KMS-11 (cell line): ENCODE data around the gene TEX13B.
"Not testable (repeated sequence)": the region's sequence is repeated elsewhere in the genome, so short reads cannot be mapped to it uniquely, and the experiment has no call there.

Experiments used
- H2AFZ ChIP-seq: fragments of 200-600 bp; sonication (generic); 2 replicates; pipeline ENCODE4 v1.6.1; 2016; ENCODE audit warnings: antibody characterized with exemption, mixed run types, low read depth
- H3K27ac ChIP-seq: fragments of 200-600 bp; sonication (generic); 2 replicates; pipeline ENCODE4 v1.6.1; 2016; ENCODE audit warnings: mild to moderate bottlenecking, mixed run types
- H3K27me3 ChIP-seq: fragments of 200-600 bp; sonication (generic); 2 replicates; pipeline ENCODE4 v1.6.1; 2017; ENCODE audit warnings: mild to moderate bottlenecking, low read depth, mixed run types, moderate library complexity; ENCODE audit not compliant: insufficient read depth
- H3K36me3 ChIP-seq: fragments of 200-600 bp; sonication (generic); 2 replicates; pipeline ENCODE4 v1.6.1; 2017; ENCODE audit warnings: mild to moderate bottlenecking, mixed run types; ENCODE audit not compliant: insufficient read depth
- H3K4me1 ChIP-seq: fragments of 200-600 bp; sonication (generic); 2 replicates; pipeline ENCODE4 v1.6.1; 2016; ENCODE audit warnings: mild to moderate bottlenecking, low read depth, mixed run types; ENCODE audit not compliant: poor library complexity, severe bottlenecking
- H3K4me2 ChIP-seq: fragments of 200-600 bp; sonication (generic); 2 replicates; pipeline ENCODE4 v1.7.0; 2016; ENCODE audit warnings: mild to moderate bottlenecking, mixed run types
- H3K4me3 ChIP-seq: fragments of 200-600 bp; sonication (generic); IDR thresholded peaks from 2 replicates; pipeline ENCODE4 v1.6.1; 2017; ENCODE audit warnings: low read depth, low read length, mixed read lengths; ENCODE audit not compliant: insufficient read depth
- H3K79me2 ChIP-seq: fragments of 200-600 bp; sonication (generic); 2 replicates; pipeline ENCODE4 v1.6.1; 2016; ENCODE audit warnings: low read depth, mixed run types; ENCODE audit not compliant: insufficient read depth
- H3K9ac ChIP-seq: fragments of 200-600 bp; sonication (generic); 2 replicates; pipeline ENCODE4 v1.6.1; 2016; ENCODE audit warnings: mild to moderate bottlenecking, mixed run types
- H4K20me1 ChIP-seq: fragments of 200-600 bp; sonication (generic); 2 replicates; pipeline ENCODE4 v1.6.1; 2016; ENCODE audit warnings: mild to moderate bottlenecking, mixed run types; ENCODE audit not compliant: insufficient read depth
- TF ChIP-seq, protein P1 (sequence below): fragments of 200-600 bp; sonication (generic); conservative IDR thresholded peaks from 2 replicates; pipeline ENCODE4 v1.6.1; 2017; ENCODE audit warnings: low read depth, mild to moderate bottlenecking, antibody characterized with exemption, low read length, moderate library complexity, mixed read lengths

Gene TEX13B

DNA sequence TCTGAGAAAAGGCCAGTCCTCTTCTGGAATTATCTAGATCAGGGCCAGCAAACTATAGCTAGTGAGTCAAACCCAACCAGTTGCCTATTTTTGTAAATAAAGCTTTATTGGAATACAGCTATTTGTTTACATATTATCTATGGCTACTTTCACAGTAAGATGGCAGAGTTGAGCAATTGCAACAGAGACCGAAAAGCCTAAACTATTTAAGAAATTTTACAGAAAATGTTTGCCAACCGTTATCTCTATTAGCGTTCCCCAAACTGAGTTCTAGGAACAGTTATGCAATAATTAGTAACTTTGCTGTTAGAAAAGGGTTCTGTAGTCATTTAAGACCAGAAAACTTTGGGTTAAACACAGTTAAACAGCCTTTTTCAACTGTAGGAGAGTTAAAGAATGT is 10.5 kb downstream of the TEX13B start:
- H3K27me3 ChIP-seq: no peaks in the 10 kb centered on the region

DNA sequence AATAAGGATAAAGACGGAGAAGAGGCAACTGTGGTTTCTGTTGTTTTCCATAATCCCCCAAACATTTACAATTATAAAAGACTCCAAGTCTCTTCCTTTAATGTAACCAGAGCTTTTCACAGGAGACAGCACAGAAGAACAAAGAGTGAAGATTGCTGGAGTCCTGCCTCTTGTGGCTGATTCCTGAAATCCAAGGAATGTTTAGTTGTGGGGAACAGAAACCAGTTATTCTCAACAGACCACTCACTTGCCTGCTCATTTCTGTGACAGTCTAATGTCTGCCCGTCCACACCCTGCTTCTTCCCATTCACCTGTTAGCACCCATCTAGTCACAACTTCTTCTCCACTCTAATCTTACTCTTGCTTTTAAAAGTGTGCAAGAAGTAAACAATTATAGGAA is 12.1 kb downstream of the TEX13B start:
- Histone ChIP-seq H2AFZ (no peak overlapping the region), H3K4me2 (no peak overlapping the region), H4K20me1 (no peaks in the 10 kb centered on the region), H3K27me3 (no peaks in the 10 kb centered on the region), H3K79me2 (no peaks in the 10 kb centered on the region), H3K4me1 (no peaks in the 10 kb centered on the region), H3K9ac (no peak overlapping the region), H3K36me3 (no peaks in the 10 kb centered on the region), H3K27ac (no peak overlapping the region), H3K4me3 (no peak overlapping the region)
- TF ChIP-seq, protein P1, sequence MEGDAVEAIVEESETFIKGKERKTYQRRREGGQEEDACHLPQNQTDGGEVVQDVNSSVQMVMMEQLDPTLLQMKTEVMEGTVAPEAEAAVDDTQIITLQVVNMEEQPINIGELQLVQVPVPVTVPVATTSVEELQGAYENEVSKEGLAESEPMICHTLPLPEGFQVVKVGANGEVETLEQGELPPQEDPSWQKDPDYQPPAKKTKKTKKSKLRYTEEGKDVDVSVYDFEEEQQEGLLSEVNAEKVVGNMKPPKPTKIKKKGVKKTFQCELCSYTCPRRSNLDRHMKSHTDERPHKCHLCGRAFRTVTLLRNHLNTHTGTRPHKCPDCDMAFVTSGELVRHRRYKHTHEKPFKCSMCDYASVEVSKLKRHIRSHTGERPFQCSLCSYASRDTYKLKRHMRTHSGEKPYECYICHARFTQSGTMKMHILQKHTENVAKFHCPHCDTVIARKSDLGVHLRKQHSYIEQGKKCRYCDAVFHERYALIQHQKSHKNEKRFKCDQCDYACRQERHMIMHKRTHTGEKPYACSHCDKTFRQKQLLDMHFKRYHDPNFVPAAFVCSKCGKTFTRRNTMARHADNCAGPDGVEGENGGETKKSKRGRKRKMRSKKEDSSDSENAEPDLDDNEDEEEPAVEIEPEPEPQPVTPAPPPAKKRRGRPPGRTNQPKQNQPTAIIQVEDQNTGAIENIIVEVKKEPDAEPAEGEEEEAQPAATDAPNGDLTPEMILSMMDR: no peak

More for the DNA sequence above, 10.5 kb downstream of the TEX13B start:
- H3K9ac ChIP-seq: no peak overlapping the region
- H3K4me3 ChIP-seq: no peak overlapping the region
- H3K4me1 ChIP-seq: no peaks in the 10 kb centered on the region
- no peak overlapping the region for H3K27ac ChIP-seq
- no peaks in the 10 kb centered on the region for H3K36me3 ChIP-seq
- H3K79me2 ChIP-seq: no peaks in the 10 kb centered on the region
- no peak overlapping the region for H3K4me2 ChIP-seq
- no peaks in the 10 kb centered on the region for H4K20me1 ChIP-seq
- no peak overlapping the region for H2AFZ ChIP-seq
- TF ChIP-seq, protein P1: no peak

DNA sequence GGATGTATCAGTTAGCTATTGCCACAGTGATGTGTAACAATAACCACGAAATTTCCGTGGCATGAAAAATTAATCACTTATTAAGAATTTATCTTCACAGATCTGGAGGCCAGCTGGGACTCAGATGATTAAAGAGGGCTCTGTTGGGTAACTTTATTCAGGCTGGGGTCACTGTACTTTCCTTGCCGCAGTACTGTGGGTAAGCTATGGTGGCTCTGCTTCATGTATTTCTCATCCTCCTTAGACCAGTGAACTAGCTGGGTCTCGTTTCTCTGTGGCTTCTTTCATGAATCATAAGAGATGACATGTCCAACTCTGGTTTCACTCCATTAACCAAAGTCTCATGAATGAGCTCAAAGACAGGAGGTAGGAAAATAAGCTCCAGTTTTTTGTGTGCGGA is 13.5 kb downstream of the TEX13B start:
- Histone ChIP-seq H3K4me2 (no peak overlapping the region), H3K27me3 (no peaks in the 10 kb centered on the region), H4K20me1 (no peaks in the 10 kb centered on the region), H3K4me3 (no peak overlapping the region), H3K36me3 (no peaks in the 10 kb centered on the region), H3K9ac (no peak overlapping the region), H3K79me2 (no peaks in the 10 kb centered on the region), H3K27ac (no peak overlapping the region), H2AFZ (no peak overlapping the region), H3K4me1 (no peaks in the 10 kb centered on the region)
- TF ChIP-seq, protein P1: no peak

DNA sequence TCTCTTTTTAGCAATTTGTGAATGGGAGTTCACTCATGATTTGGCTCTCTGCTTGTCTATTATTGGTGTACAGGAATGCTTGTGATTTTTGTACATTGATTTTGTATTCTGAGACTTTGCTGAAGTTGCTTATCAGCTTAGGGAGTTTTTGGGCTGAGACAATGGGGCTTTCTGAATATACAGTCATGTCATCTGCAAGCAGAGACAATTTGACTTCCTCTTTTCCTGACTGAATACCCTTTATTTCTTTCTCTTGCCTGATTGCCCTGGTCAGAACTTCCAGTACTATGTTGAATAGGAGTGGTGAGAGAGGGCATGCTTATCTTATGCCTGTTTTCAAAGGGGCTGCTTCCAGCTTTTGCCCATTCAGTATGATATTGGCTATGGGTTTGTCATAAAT is 26.8 kb downstream of the TEX13B start:
- H3K27me3 ChIP-seq, H2AFZ ChIP-seq, H4K20me1 ChIP-seq, H3K4me3 ChIP-seq, H3K36me3 ChIP-seq, H3K79me2 ChIP-seq, H3K4me1 ChIP-seq, H3K27ac ChIP-seq, H3K9ac ChIP-seq, H3K4me2 ChIP-seq: not testable (repeated sequence)

DNA sequence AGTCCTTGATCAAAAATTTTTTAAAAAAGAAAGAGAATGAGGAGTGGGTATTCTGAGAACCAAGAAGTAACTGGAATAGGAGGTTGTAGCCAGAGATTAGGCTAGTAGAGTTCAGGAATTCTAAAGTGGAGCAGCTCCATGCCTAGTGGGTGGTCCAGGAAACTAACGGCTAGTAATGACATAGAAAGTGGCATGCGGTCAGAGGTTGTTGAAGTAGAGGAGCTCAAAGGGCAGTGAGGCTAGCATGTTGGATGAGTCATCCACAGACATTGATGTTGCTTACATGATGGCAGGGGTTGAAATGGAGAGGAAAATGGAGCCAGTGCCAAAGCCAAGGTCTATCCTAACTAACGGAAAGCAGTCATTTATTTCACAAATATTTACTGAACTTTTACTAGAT is 42.1 kb downstream of the TEX13B start:
- no peaks in the 10 kb centered on the region for H3K4me1 ChIP-seq
- no peaks in the 10 kb centered on the region for H3K27me3 ChIP-seq
- no peaks in the 10 kb centered on the region for H3K36me3 ChIP-seq
- no peak overlapping the region for H3K9ac ChIP-seq
- H2AFZ ChIP-seq: no peak overlapping the region
- H3K4me2 ChIP-seq: no peak overlapping the region
- H3K27ac ChIP-seq: no peak overlapping the region
- H4K20me1 ChIP-seq: no peaks in the 10 kb centered on the region
- TF ChIP-seq, protein P1: no peak
- no peak overlapping the region for H3K4me3 ChIP-seq
- H3K79me2 ChIP-seq: no peaks in the 10 kb centered on the region
